HEK293 (cell line): ENCODE results near the gene ZNF554.

ENCODE experiments used
- CTCF ChIA-PET: fragments of 350-600 bp; formaldehyde crosslinking; extraction: SDS; loops from one replicate; lab custom pipeline; 2021; ENCODE audit warnings: antibody characterized with exemption; lab: Yijun Ruan, JAX
- POLR2A ChIA-PET: fragments of 300-600 bp; formaldehyde crosslinking; extraction: SDS; loops from one replicate; lab custom pipeline; 2020; ENCODE audit warnings: antibody characterized with exemption, inconsistent platforms; lab: Yijun Ruan, JAX
- H3K27ac ChIP-seq: fragments of 200-500 bp; sonication (Bioruptor generic); 2 replicates; pipeline ENCODE4 v1.5.1; 2014; ENCODE audit warnings: low read depth, low read length, control low read depth, inconsistent platforms; ENCODE audit errors: extremely low read depth
- H3K36me3 ChIP-seq, 2 experiments: fragments of 200-500 bp in 1 of 2; sonication (Bioruptor generic) in 1 of 2; 1 replicate in 1 of 2; 2 replicates in 1 of 2; pipeline ENCODE4 v1.5.1; 2014 to 2017; ENCODE audit warnings: inconsistent platforms in 2 of 2, low read length in 2 of 2; ENCODE audit not compliant: control insufficient read depth in 2 of 2, insufficient read depth in 1 of 2
- H3K4me1 ChIP-seq: fragments of 200-500 bp; sonication (Bioruptor generic); 2 replicates; pipeline ENCODE4 v1.5.1; 2014; ENCODE audit warnings: mild to moderate bottlenecking, low read length, inconsistent platforms; ENCODE audit not compliant: control insufficient read depth, insufficient read depth
- H3K4me3 ChIP-seq: 2 replicates; pipeline ENCODE4 v1.5.1; 2011; ENCODE audit warnings: low read depth, mild to moderate bottlenecking, control low read depth, low read length, moderate library complexity
- H3K9me3 ChIP-seq: fragments of 200-500 bp; sonication (Bioruptor generic); 2 replicates; pipeline ENCODE4 v1.5.1; 2014; ENCODE audit warnings: low read depth, low read length, inconsistent platforms; ENCODE audit not compliant: control insufficient read depth, insufficient read depth
- EGR2 ChIP-seq: fragments of 450-650 bp; formaldehyde crosslinking; IDR thresholded peaks from 2 replicates; pipeline ENCODE4 v1.5.1; 2016; ENCODE audit warnings: low read depth, missing biosample characterization, missing genetic modification characterization
- INSM2 ChIP-seq: fragments of 450-650 bp; formaldehyde crosslinking; IDR thresholded peaks from 2 replicates; pipeline ENCODE4 v1.5.1; 2016; ENCODE audit warnings: missing biosample characterization, missing genetic modification characterization
- MEIS1 ChIP-seq: sonication (generic); formaldehyde crosslinking; IDR thresholded peaks from 2 replicates; pipeline ENCODE4 v1.8.1; 2022; ENCODE audit warnings: missing genetic modification reagents, mild to moderate bottlenecking, borderline replicate concordance
- MYNN ChIP-seq: fragments of 450-650 bp; formaldehyde crosslinking; IDR thresholded peaks from 2 replicates; pipeline ENCODE4 v1.5.1; 2016; ENCODE audit warnings: missing biosample characterization, missing genetic modification characterization, borderline replicate concordance
- PRDM10 ChIP-seq: fragments of 450-650 bp; formaldehyde crosslinking; IDR thresholded peaks from 2 replicates; pipeline ENCODE4 v1.5.1; 2016; ENCODE audit warnings: missing biosample characterization, missing genetic modification characterization
- RBAK ChIP-seq: fragments of 450-650 bp; formaldehyde crosslinking; IDR thresholded peaks from 2 replicates; pipeline ENCODE4 v1.5.1; 2016; ENCODE audit warnings: missing biosample characterization, missing genetic modification characterization
- SCRT1 ChIP-seq: fragments of 450-650 bp; formaldehyde crosslinking; IDR thresholded peaks from 2 replicates; pipeline ENCODE4 v1.5.1; 2016; ENCODE audit warnings: missing biosample characterization, missing genetic modification characterization, borderline replicate concordance
- SCRT2 ChIP-seq: fragments of 450-650 bp; formaldehyde crosslinking; IDR thresholded peaks from 2 replicates; pipeline ENCODE4 v1.5.1; 2016; ENCODE audit warnings: missing biosample characterization, missing genetic modification characterization
- SETDB1 ChIP-seq: IDR thresholded peaks from one replicate; pipeline ENCODE4 v1.6.1; 2017; ENCODE audit warnings: mild to moderate bottlenecking, low read length, moderate library complexity, mixed read lengths; ENCODE audit not compliant: insufficient read length
- TRIM28 ChIP-seq: IDR thresholded peaks from 2 replicates; pipeline ENCODE4 v1.6.1; 2011; ENCODE audit warnings: low read length, control low read depth, borderline replicate concordance
- YY2 ChIP-seq: fragments of 450-650 bp; formaldehyde crosslinking; IDR thresholded peaks from 2 replicates; pipeline ENCODE4 v1.5.1; 2016; ENCODE audit warnings: missing biosample characterization, missing genetic modification characterization
- ZBTB17 ChIP-seq: fragments of 450-650 bp; formaldehyde crosslinking; IDR thresholded peaks from 2 replicates; pipeline ENCODE4 v1.5.1; 2016; ENCODE audit warnings: missing biosample characterization, missing genetic modification characterization
- ZNF138 ChIP-seq: fragments of 450-650 bp; formaldehyde crosslinking; IDR thresholded peaks from 2 replicates; pipeline ENCODE4 v1.5.1; 2016; ENCODE audit warnings: missing biosample characterization, missing genetic modification characterization, borderline replicate concordance
- ZNF19 ChIP-seq: fragments of 450-650 bp; formaldehyde crosslinking; IDR thresholded peaks from 2 replicates; pipeline ENCODE4; 2016; ENCODE audit warnings: missing biosample characterization, missing genetic modification characterization, low read depth
- ZNF23 ChIP-seq: fragments of 450-650 bp; formaldehyde crosslinking; IDR thresholded peaks from 2 replicates; pipeline ENCODE4 v1.5.1; 2016; ENCODE audit warnings: missing biosample characterization, missing genetic modification characterization, borderline replicate concordance
- ZNF274 ChIP-seq, 2 experiments: fragments of 200-500 bp in 1 of 2; fragments of 450-650 bp in 1 of 2; sonication (Bioruptor generic) in 1 of 2; formaldehyde crosslinking in 1 of 2; IDR thresholded peaks; 2 replicates each; pipeline versions ENCODE4 v1.5.1 to v1.6.1; 2014 to 2016; ENCODE audit warnings: borderline replicate concordance in 1 of 2, inconsistent platforms in 1 of 2, low read length in 1 of 2, missing biosample characterization in 1 of 2, missing genetic modification characterization in 1 of 2
- ZNF610 ChIP-seq: fragments of 450-650 bp; formaldehyde crosslinking; IDR thresholded peaks from 2 replicates; pipeline ENCODE4 v1.5.1; 2016; ENCODE audit warnings: missing biosample characterization, missing genetic modification characterization, borderline replicate concordance
- ZNF621 ChIP-seq: fragments of 450-650 bp; formaldehyde crosslinking; IDR thresholded peaks from 2 replicates; pipeline ENCODE4 v1.5.1; 2017; ENCODE audit warnings: missing biosample characterization, missing genetic modification characterization
- ZNF654 ChIP-seq: fragments of 450-650 bp; formaldehyde crosslinking; IDR thresholded peaks from 2 replicates; pipeline ENCODE4 v1.5.1; 2016; ENCODE audit warnings: low read depth, missing biosample characterization, missing genetic modification characterization
- ZNF677 ChIP-seq: fragments of 450-650 bp; IDR thresholded peaks from 2 replicates; pipeline ENCODE4 v1.5.0; 2018; ENCODE audit warnings: missing biosample characterization, mild to moderate bottlenecking, missing genetic modification characterization, moderate library complexity
- ZSCAN5A ChIP-seq: fragments of 450-650 bp; formaldehyde crosslinking; IDR thresholded peaks from 2 replicates; pipeline ENCODE4 v1.5.1; 2016; ENCODE audit warnings: missing biosample characterization, missing genetic modification characterization

The ZNF554 gene

GRCh38 chr19:2834294-2834871, 14.7 kb downstream of the ZNF554 start:
- POLR2A ChIA-PET, result no interaction called here
- CTCF ChIA-PET, result interaction anchor here (0.6 kb wide), 1 partner anchor 36 kb away, joined by 3 read pairs; no protein-coding TSS in a partner anchor
- Histone ChIP-seq H3K4me1 (no peaks in the 10 kb centered on the region), H3K9me3 (no peaks in the 10 kb centered on the region), H3K4me3 (no peak overlapping the region), H3K27ac (no peak overlapping the region), H3K36me3 (peaks cover 0 to 23% of the 10 kb centered on the region in 2 experiments; a peak in 2 of 3 replicates)
- peak; percentile 98; the same call in 1 of the 2 replicates for TF ChIP-seq TRIM28
- peak; percentile 90 for TF ChIP-seq SCRT1 (tag by site-specific recombination)
- no peak for TF ChIP-seq ZNF610 (tag by site-specific recombination)
- peak; percentile 83 for TF ChIP-seq SCRT2 (tag by site-specific recombination)
- peak; percentile 100 for TF ChIP-seq SETDB1
- TF ChIP-seq ZNF274 (IDR thresholded peaks at IDR 0.05; ENCODE audit: low read length), result peak; percentile 55; the same call in 1 of the 2 replicates
- TF ChIP-seq ZNF274 (tag by site-specific recombination; IDR thresholded peaks at IDR 0.05; ENCODE audit: borderline replicate concordance), result peak; percentile 98

GRCh38 chr19:2837430-2837829, 17.8 kb downstream of the ZNF554 start:
- peaks cover 0 to 19% of the 10 kb centered on the region in 2 experiments; a peak in 2 of 3 replicates for H3K36me3 ChIP-seq
- ChIA-PET CTCF (interaction anchor here (1.8 kb wide), 1 partner anchor 18 kb away, joined by 5 read pairs; no protein-coding TSS in a partner anchor), POLR2A (interaction anchor here (0.7 to 1.3 kb wide), 2 partner anchors 63 to 113 kb away, joined by 3 to 5 read pairs; partner anchors contain the start of gene ZNF57)
- no peaks in the 10 kb centered on the region for H3K4me1 ChIP-seq
- TF ChIP-seq MYNN (tag by site-specific recombination) (no peak), ZNF677 (tag by site-specific recombination) (no peak), INSM2 (tag by site-specific recombination) (no peak)
- H3K9me3 ChIP-seq, result no peaks in the 10 kb centered on the region
- no peak overlapping the region for H3K27ac ChIP-seq
- no peak overlapping the region for H3K4me3 ChIP-seq

- Histone ChIP-seq H3K36me3 (peaks cover 0 to 16% of the 10 kb centered on the region in 2 experiments; a peak in 2 of 3 replicates), H3K4me3 (peak within 1 kb of the TSS; percentile 93), H3K9me3 (no peaks in the 10 kb centered on the region), H3K4me1 (no peaks in the 10 kb centered on the region), H3K27ac (peak within 1 kb of the TSS; percentile 89)
- ChIA-PET CTCF (interaction anchor here (0.6 to 1.0 kb wide), 5 partner anchors 18 to 109 kb away, joined by 3 read pairs; no protein-coding TSS in a partner anchor), POLR2A (interaction anchor here (0.5 to 1.6 kb wide), 10 partner anchors 10 to 369 kb away, joined by 3 to 7 read pairs (median 4); partner anchors contain the start of genes SGTA, THOP1, ZNF554 and ZNF57)
- TF ChIP-seq ZNF23 (no peak), ZBTB17 (tag by site-specific recombination) (no peak; the same call in 1 of the 2 replicates), ZNF621 (tag by site-specific recombination) (no peak), EGR2 (peak; percentile 65), ZNF138 (tag by site-specific recombination) (no peak), ZNF19 (no peak), YY2 (0 out of 2 replicates have a peak, but pooled peaks have one; percentile 2), ZNF654 (no peak), MEIS1 (CRISPR knock-in tag) (no peak), ZSCAN5A (tag by site-specific recombination) (peak; percentile 94; the same call in 1 of the 2 replicates), RBAK (tag by site-specific recombination) (no peak), PRDM10 (tag by site-specific recombination) (peak; percentile 62)
Measured at GRCh38 chr19:2840794-2841791, 21.4 kb downstream of the ZNF554 start, which contains the start of gene ZNF555. ZNF555 (plus strand) TSS chr19:2841475; CDS start chr19:2841573, 98 bp downstream.
